ENCODE results near the gene ANKFN1.

The ANKFN1 gene

GRCh38 chr17:56528696-56529095 lies 375.4 kb downstream of the ANKFN1 start:
- ChIA-PET POLR2A (no interaction called here), CTCF (interaction anchor here (1.2 kb wide), 1 partner anchor 14 kb away, joined by 4 read pairs; no protein-coding TSS in a partner anchor)
- no peak for DNase-seq (ENCODE audit: extremely low spot score)
- no peak for TF ChIP-seq CTCF (IDR thresholded peaks at IDR 0.05; ENCODE audit: control extremely low read depth, extremely low read depth, low read depth, missing control alignments)

GRCh38 chr17:56532926-56533325 lies 379.7 kb downstream of the ANKFN1 start:
- CTCF ChIA-PET, result interaction anchor here (0.9 to 1.2 kb wide), 3 partner anchors 10 to 182 kb away, joined by 3 to 4 read pairs (median 3); no protein-coding TSS in a partner anchor
- POLR2A ChIA-PET, result no interaction called here
- TF ChIP-seq CTCF (IDR thresholded peaks at IDR 0.05; ENCODE audit: control extremely low read depth, extremely low read depth, low read depth, missing control alignments), result no peak
- DNase-seq (ENCODE audit: extremely low spot score), result no peak

- no peak for TF ChIP-seq CTCF (IDR thresholded peaks at IDR 0.05; ENCODE audit: control extremely low read depth, extremely low read depth, low read depth, missing control alignments)
- POLR2A ChIA-PET, result no interaction called here
- CTCF ChIA-PET, result no interaction called here
- no peak for DNase-seq (ENCODE audit: extremely low spot score)
Measured at GRCh38 chr17:56536766-56537165, 383.5 kb downstream of the ANKFN1 start.

- DNase-seq (ENCODE audit: extremely low spot score), result no peak
- ChIA-PET CTCF (no interaction called here), POLR2A (no interaction called here)
- TF ChIP-seq CTCF (IDR thresholded peaks at IDR 0.05; ENCODE audit: control extremely low read depth, extremely low read depth, low read depth, missing control alignments), result no peak
Measured at GRCh38 chr17:56540836-56541235, 387.6 kb downstream of the ANKFN1 start.

GRCh38 chr17:56543280-56543679 lies 390.0 kb downstream of the ANKFN1 start:
- DNase-seq (ENCODE audit: extremely low spot score), result no peak
- POLR2A ChIA-PET, result no interaction called here
- CTCF ChIA-PET, result interaction anchor here (1.6 to 2.0 kb wide), 2 partner anchors 11 to 17 kb away, joined by 4 read pairs; no protein-coding TSS in a partner anchor
- TF ChIP-seq CTCF (IDR thresholded peaks at IDR 0.05; ENCODE audit: control extremely low read depth, extremely low read depth, low read depth, missing control alignments), result no peak

- CTCF ChIA-PET, result interaction anchor here (1.2 kb wide), 1 partner anchor 10 kb away, joined by 3 read pairs; no protein-coding TSS in a partner anchor
- no peak for TF ChIP-seq CTCF (IDR thresholded peaks at IDR 0.05; ENCODE audit: control extremely low read depth, extremely low read depth, low read depth, missing control alignments)
- POLR2A ChIA-PET, result no interaction called here
- no peak for DNase-seq (ENCODE audit: extremely low spot score)
Measured at GRCh38 chr17:56545106-56545505, 391.8 kb downstream of the ANKFN1 start.

- ChIA-PET CTCF (interaction anchor here (1.2 kb wide), 1 partner anchor 10 kb away, joined by 3 read pairs; no protein-coding TSS in a partner anchor), POLR2A (no interaction called here)
- TF ChIP-seq CTCF (IDR thresholded peaks at IDR 0.05; ENCODE audit: control extremely low read depth, extremely low read depth, low read depth, missing control alignments), result no peak
- no peak for DNase-seq (ENCODE audit: extremely low spot score)
Measured at GRCh38 chr17:56545930-56546329, 392.7 kb downstream of the ANKFN1 start.
